Measurements from ENCODE around the gene IL17C. TPM values are rescaled to one million over a fixed set of nuclear protein-coding genes. Genes with fewer than 3 reads are reported as not detected.

IL17C gene
- total RNA-seq: not detected in 2 replicates

DNA sequence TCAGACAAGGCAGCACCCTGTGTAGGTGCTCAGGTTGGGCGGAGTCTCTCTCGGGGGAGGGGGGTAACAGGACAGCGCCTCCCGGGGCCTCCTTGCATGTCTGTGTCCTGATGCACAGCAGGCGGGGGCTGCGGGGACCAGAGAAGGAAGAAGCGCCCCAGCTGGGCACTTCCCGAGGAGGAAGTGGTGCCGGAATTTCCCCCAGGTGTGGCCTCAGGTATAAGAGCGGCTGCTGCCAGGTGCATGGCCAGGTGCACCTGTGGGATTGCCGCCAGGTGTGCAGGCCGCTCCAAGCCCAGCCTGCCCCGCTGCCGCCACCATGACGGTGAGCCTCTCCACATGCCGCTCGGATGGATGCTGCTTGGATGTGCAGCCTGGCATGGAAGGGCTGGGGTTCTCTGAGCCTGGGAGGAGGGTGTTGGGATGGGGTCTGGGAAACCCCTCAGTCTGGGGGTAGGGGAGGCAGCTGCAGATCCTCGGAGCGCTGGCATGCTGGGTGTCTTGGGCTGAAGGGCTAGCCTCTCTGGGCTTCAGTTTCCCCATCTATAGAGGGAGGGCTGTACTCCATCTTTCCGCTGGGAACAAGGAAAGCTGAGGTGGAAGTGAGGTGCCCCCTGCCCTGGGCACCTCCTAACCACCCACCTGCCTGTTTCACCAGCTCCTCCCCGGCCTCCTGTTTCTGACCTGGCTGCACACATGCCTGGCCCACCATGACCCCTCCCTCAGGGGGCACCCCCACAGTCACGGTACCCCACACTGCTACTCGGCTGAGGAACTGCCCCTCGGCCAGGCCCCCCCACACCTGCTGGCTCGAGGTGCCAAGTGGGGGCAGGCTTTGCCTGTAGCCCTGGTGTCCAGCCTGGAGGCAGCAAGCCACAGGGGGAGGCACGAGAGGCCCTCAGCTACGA, at the start of gene IL17C:
TSS of gene IL17C (plus strand) at position 250 of the 908 bp plus-strand sequence. CDS start at position 320, 70 bp downstream.

DNA sequence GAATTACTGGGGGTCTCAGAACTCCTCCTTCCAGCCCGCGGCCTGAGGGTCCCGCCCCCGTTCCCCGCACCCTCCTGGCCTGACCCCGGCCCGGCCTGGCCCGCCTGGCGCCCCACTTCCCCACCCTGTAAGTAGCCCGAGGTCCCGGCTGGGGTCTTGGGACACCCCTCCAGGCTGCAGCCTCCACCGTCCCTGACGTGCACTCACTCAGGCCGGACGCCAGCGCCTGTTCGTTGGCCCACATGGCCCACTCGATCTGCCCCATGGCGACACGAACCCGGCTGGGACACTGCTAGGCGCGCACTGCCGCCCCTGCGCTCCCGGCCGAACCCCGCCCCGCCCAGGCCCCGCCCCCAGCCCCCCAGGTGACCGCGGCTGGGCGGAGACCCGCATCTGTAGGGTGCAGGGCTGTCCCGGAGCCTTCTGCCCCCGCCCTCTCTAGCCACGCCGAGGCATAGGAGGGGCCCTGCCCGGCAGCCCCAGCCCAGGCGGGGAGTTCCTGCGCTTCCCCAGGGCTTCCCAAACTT, 12.4 kb downstream of the IL17C start, which contains the start of gene CYBA:
TSS of gene CYBA (minus strand) at position 305 of the 527 bp plus-strand sequence. CDS start at position 265, 40 bp downstream.

GRCh38 chr16:88662843-88663606, 24.7 kb downstream of the IL17C start, which contains the start of gene MVD:
TSS of gene MVD (minus strand) at chr16:88663091. CDS start at chr16:88663080, 11 bp downstream.

DNA sequence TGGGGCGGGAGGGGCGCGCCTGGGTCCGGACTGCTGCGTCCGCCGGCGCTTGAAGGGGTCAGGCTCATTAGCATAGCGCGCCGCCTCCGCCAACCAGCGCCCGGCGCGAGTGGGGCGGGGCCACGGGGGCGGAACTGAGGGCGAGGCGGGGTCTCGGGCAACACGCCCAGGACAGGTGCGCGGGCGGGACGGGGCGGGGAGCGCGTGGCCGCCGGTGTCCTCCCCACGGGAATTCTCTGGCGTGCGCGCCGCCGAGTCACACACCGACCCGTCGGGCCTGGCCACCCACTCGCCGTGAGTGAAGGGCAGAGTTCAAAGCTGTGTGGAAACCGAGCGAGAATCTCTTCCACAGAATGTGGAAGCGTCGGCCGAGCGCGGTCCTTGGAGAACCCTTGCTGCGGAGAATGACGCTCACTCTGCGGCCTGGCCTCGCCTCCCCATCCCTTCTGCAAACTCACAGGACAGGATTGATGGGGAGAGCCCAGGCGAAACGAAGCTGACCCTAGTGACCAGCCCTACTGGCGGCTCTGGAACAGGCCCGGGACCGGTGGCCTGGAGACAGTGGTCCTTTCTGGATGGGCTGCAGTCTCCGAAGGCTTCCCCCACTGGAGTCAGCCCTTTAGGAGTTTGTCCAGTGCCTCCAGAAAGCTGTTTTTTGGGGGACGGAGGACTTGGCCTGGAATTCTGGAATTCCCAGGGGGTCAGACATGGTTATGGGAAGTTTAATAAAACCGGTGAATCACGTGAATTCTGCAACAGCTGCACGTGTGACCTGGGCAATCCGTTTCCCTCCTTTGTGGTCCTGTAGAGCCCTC, 48.3 kb downstream of the IL17C start, which contains the start of gene SNAI3:
TSS of gene SNAI3 (minus strand) at position 69 of the 815 bp plus-strand sequence. CDS start 101 bp downstream, outside the sequence.

Other genes with a start within 250 kb of the IL17C start
- 0.59 and 0.84 TPM in 2 replicates for gene ZFPM1, start 185.3 kb upstream of the IL17C start, total RNA-seq
- gene ZC3H18, start 68.2 kb upstream of the IL17C start, total RNA-seq: 14.0 and 16.5 TPM in 2 replicates
- gene CYBA, start 12.5 kb downstream of the IL17C start, total RNA-seq: 218 and 230 TPM in 2 replicates
- 324 and 341 TPM in 2 replicates for gene MVD, start 24.5 kb downstream of the IL17C start, total RNA-seq
- gene SNAI3, start 47.9 kb downstream of the IL17C start, total RNA-seq: under 0.01 and 0.45 TPM in 2 replicates
- gene RNF166, start 67.8 kb downstream of the IL17C start, total RNA-seq: 24.8 and 27.7 TPM in 2 replicates
- gene CTU2, start 67.9 kb downstream of the IL17C start, total RNA-seq: 23.9 and 24.7 TPM in 2 replicates
- gene PIEZO1, start 146.6 kb downstream of the IL17C start, total RNA-seq: 161 and 182 TPM in 2 replicates
- 64.8 and 67.1 TPM in 2 replicates for gene CDT1, start 165.2 kb downstream of the IL17C start, total RNA-seq
- 237 and 254 TPM in 2 replicates for gene APRT, start 173.4 kb downstream of the IL17C start, total RNA-seq
- gene GALNS, start 218.4 kb downstream of the IL17C start, total RNA-seq: 21.6 and 21.7 TPM in 2 replicates
- 40.2 and 53.4 TPM in 2 replicates for gene TRAPPC2L, start 218.6 kb downstream of the IL17C start, total RNA-seq
- not detected in 2 replicates for gene PABPN1L, start 228.1 kb downstream of the IL17C start, total RNA-seq